NCI-H1694 treated with DMSO at 0.1 percent for 48 hours (cell line): ENCODE results near the gene GPN3.
A peak's percentile ranks its signal among the peaks of the same experiment; 100 is the strongest.
"Not testable (repeated sequence)": the region's sequence is repeated elsewhere in the genome, so short reads cannot be mapped to it uniquely, and the experiment has no call there.

Source experiments
- DNase-seq: peaks from one replicate; lab custom pipeline; 2025; lab: John Stamatoyannopoulos, UW

The GPN3 gene

DNA sequence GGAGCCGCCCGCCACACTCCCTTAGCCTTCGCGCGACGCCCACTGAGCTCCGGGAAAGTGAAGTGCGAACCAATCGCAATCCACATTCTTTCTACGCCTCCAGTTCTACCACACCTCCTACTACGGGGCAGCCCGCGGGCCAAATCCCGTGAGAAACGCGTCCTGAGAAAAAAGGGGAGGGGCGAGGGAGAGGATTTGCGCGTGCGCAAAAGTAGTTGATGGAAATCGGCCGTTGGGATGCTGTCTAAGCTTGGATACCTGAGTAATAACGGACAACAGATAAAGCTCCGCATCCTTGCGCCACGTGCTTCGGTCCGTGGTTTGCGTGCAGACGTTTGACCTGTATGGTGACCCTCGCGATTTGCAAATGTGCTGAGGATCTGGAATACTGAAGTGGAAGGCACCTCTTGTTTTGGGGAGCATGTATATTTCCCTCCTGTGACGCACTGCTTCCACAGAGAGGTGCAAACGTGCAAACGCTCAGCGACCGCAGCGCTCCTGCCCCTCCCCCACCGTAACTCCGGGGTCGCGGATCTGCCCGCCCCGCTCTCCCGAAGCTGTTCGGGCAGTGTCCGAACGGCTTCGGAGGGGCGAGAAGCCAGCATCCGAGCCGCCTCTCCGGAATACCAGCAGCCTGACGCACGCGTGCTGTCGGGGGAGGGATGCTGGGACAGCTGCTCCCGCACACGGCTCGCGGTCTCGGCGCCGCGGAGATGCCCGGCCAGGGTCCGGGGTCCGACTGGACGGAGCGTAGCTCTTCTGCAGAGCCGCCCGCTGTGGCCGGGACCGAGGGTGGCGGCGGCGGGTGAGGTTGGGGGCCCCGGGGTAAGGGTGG lies at the start of gene GPN3, which contains the start of gene FAM216A:
Gene GPN3 (minus strand): TSS at position 44 of the 835 bp plus-strand sequence. CDS start 54 bp downstream, outside the sequence.
Gene FAM216A (plus strand): TSS at position 632 of the 835 bp plus-strand sequence. CDS start 31 bp downstream, at position 663.
- peak; percentile 94 for DNase-seq

DNA sequence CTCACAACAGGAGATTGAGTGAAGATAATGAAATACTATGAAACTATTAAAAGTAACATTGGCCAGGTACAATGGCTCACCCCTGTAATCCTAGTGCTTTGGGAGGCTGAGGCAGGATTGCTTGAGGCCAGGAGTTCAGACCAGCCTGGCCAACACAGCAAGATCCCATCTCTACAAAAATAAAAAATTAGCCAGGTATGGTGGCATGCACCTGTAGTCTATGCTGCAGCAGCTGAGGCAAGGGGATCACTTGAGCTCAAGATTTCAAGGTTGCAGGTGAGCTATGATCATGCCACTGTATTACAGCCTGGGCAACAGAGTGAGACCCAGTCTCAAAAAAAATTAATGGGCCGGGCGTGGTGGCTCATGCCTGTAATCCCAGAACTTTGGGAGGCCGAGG lies 48.9 kb upstream of the GPN3 start:
- no peak for DNase-seq

- no peak for DNase-seq
These were observed 46.3 kb upstream of the GPN3 start for GRCh38 chr12:110514363-110514762.

DNA sequence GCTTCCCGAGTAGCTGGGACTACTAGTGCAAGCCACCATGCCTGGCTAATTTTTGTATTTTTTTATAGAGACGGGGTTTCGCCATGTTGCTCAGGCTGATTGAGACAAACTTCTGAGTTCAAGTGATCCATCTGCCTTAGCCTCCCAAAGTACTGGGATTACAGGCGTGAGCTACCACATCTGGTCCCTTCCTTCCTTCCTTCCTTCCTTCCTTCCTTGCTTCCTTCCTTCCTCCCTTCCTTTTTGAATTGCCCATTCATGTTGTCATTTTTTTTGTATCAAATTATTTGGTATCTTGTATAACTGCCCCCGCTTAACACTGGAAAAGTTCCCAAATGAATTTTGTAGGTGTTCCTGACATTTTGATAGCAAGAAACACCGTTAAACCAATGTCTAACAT lies 45.8 kb upstream of the GPN3 start:
- no peak for DNase-seq

DNA sequence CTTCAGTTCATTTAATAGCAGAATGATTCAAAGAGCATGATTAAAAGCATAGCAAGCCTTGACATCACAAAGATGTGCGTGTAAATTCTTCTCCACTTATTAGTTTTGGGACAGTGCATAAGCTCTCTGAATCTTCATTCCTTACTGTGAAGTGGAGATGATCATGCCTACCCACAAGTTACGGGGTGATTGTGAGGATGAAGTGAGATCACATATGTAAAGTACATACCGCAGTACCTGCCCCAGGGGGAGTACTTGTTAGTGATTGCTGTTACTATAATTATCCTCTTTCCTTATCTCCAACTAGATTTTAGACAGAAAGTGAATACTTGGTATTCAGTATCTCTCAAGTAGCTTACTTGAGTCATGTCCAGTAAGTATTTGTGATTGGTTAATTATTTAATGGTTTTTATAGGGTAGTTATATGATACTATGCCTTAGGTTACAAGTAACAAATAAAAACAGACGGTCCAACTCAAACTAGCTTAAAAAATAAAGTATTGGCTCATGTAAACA lies 40.1 kb upstream of the GPN3 start:
- no peak for DNase-seq

GRCh38 chr12:110505332-110505731 lies 37.3 kb upstream of the GPN3 start:
- no peak for DNase-seq

GRCh38 chr12:110503432-110503831 lies 35.4 kb upstream of the GPN3 start:
- no peak for DNase-seq

DNA sequence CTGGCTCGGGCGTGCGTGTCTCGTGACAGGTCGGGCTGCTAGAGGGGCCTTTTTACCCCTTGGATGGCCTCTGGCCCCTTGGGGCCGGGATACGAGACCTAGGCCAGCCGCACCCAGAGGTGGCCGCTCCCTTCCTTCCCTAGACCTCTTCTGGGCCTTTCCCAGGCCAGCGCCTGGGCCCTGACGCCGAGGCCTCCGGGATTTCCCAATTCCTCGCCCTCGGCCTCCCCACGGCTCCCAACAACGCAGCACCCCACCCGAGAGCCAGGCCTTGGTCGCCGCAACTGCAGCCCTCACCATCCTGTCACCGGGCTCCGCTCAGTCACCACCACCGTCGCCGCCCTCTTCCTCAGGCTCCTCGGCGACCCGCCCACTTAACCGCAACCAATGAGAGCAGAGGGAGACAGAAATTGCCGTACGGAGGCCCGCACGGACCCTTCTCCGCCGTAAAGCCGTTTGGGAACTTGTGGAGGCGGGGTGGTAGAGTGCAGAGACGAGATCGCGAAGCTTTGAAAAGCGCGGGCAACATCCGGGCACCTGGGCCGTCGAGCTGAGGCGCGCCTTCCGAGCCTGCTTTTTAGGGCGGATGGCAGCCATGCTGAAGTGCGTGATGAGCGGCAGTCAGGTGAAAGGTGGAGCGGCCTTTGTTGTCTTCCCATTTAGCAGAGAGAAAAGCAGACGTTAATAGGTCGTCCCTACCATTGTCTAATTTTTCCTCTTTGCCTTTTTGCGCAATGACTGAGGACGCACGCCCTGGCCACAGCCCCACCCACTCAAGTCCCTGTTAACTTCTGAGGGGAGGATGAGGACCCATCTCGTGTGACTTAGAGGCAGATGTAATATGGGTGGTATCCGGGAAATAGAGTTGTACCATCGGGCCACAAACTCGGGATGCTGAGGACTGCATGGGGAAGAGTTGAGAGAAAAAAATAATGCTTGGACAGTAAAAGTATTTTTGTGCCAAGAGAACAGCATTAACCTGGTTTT lies 34.0 kb upstream of the GPN3 start, which contains the start of the genes RAD9B and VPS29:
Gene RAD9B (plus strand): TSS at position 580 of the 987 bp plus-strand sequence. CDS start 7 bp downstream, at position 587.
Gene VPS29 (minus strand): TSS at position 360 of the 987 bp plus-strand sequence. CDS start 60 bp downstream, at position 300.
- DNase-seq: peak; percentile 86

DNA sequence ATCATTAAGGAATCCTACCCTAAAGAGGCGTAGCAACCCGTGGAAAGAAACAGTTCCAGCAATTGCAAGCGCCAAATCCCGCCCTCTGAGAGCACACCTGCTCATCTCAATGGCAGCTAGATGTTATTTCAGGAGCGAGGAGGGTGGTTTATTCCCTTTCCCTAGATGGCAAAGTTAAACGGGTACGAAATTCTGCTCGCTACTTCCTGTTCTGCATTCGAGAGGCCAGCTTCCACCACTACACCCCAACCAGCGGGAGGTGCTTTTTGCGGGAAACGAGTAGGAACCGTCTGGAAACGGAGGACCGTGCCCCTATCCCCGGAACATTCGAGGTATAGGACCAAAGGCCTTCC lies 33.3 kb upstream of the GPN3 start:
- peak; percentile 7 for DNase-seq

- no peak for DNase-seq
These were observed 31.1 kb upstream of the GPN3 start for GRCh38 chr12:110498984-110499706.

- no peak for DNase-seq
These were observed 7.4 kb upstream of the GPN3 start for GRCh38 chr12:110475426-110475825.

GRCh38 chr12:110467847-110468213 lies 227 bp downstream of the GPN3 start:
- no peak for DNase-seq

DNA sequence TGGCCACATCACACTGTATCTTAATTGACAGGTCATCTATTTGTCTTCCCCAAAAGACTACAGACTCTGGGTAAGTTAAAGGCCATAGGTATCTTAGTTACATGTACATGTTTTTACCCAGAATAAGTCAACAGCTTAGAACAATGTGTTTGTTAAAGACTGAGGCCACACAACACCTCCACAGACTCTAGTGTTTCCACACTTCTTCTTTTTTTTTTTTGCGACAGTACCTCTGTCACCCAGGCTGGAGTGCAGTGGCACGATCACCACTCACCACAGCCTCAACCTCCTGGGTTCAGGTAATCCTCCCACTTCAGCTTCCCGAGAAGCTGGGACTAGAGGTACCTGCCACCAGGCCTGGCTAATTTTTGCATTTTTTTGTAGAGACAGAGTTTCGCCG lies 1.3 kb downstream of the GPN3 start:
- DNase-seq: no peak

DNA sequence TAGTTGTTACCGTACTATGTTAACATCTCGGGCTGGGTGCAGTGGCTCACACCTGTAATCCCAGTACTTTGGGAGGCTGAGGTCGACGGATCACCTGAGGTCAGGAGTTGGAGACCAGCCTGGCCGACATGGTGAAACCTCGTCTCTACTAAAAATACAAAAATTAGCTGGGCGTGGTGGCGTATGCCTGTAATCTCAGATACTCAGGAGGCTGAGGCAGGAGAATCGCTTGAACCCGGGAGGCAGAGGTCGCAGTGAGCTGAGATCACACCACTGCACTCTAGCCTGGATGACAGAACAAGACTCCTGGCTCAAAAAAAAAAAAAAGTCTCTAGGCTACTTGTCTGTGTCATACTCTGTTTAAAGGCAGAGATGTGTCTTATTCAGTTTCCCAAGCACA lies 2.3 kb downstream of the GPN3 start:
- DNase-seq: not testable (repeated sequence)

GRCh38 chr12:110465024-110465423 lies 3.0 kb downstream of the GPN3 start:
- DNase-seq: no peak

GRCh38 chr12:110461189-110461588 lies 6.9 kb downstream of the GPN3 start:
- DNase-seq: not testable (repeated sequence)

DNA sequence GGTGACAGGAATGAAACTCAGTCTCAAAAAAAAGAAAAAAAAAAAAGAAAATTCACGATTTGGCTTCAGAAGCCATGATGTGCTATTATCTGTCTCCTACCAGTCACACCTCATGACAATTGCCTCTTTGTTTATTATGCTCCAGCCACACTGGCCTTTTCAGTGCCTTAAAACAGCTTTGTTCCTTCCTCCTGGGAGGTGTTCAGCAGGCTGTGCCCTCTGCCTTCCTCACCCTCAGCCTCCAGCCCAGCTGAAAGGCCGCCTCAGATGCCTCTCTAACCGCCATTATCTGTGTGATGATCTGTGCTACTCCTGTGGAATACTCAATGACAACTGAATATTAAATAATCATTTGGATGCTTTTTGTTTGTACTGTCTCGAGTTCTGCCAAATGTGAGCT lies 9.3 kb downstream of the GPN3 start:
- no peak for DNase-seq

- no peak for DNase-seq
These were observed 14.3 kb downstream of the GPN3 start for GRCh38 chr12:110453569-110454296.

DNA sequence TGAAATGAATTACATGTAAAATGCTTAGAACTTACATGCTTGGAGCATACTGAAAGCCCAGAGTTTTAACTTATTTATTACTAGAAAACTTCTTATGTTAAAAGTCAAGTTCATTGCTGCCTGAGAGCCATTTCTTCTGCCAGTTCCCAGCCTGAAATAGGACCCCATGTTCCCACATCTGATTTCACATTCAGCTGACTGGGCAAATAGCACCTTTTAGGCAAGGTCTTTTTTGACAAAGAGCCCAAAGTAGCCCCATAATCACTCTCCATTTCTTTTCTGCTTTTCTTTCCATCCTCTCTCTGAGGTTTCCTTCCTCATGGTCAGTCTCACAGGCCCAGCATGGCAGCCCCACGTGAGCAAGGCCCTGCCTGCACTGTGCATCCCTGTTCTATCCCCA lies 16.8 kb downstream of the GPN3 start:
- no peak for DNase-seq

GRCh38 chr12:110449799-110450497 lies 18.1 kb downstream of the GPN3 start, which contains the start of gene ARPC3:
ARPC3 (minus strand) TSS chr12:110450337; CDS start chr12:110450260, 77 bp downstream.
- peak; percentile 77 for DNase-seq
